IPS-11a (cell line): ENCODE measurements around the gene PDIA2.
A peak's percentile ranks its signal among the peaks of the same experiment; 100 is the strongest.
"Not testable (repeated sequence)": the region's sequence is repeated elsewhere in the genome, so short reads cannot be mapped to it uniquely, and the experiment has no call there.

Experiments
- H3K4me3 ChIP-seq: one replicate; pipeline ENCODE4 v1.5.1; 2013; ENCODE audit warnings: low read depth, low read length, control low read depth

PDIA2 gene

GRCh38 chr16:283033-283805 is at the start of gene PDIA2:
TSS of gene PDIA2 (plus strand) at chr16:283164. CDS start at chr16:283170, 6 bp downstream.
- no peak within 1 kb of the TSS for H3K4me3 ChIP-seq

GRCh38 chr16:234468-235305 is 48.3 kb upstream of the PDIA2 start, which contains the start of gene FAM234A:
TSS of gene FAM234A (plus strand) at chr16:234821. CDS start at chr16:254414, 19,593 bp downstream.
- peak within 1 kb of the TSS; percentile 79 for H3K4me3 ChIP-seq

GRCh38 chr16:239948-240277 is 43.1 kb upstream of the PDIA2 start:
- H3K4me3 ChIP-seq: no peak overlapping the region

GRCh38 chr16:240559-240958 is 42.4 kb upstream of the PDIA2 start:
- no peak overlapping the region for H3K4me3 ChIP-seq

- no peak overlapping the region for H3K4me3 ChIP-seq
Measured at GRCh38 chr16:242281-242680, 40.7 kb upstream of the PDIA2 start.

GRCh38 chr16:243348-243747 is 39.6 kb upstream of the PDIA2 start:
- H3K4me3 ChIP-seq: no peak overlapping the region

GRCh38 chr16:245105-245504 is 37.9 kb upstream of the PDIA2 start:
- no peak overlapping the region for H3K4me3 ChIP-seq

- no peak overlapping the region for H3K4me3 ChIP-seq
Measured at GRCh38 chr16:247027-247426, 35.9 kb upstream of the PDIA2 start.

GRCh38 chr16:249431-249830 is 33.5 kb upstream of the PDIA2 start:
- H3K4me3 ChIP-seq: no peak overlapping the region

- no peak overlapping the region for H3K4me3 ChIP-seq
Measured at GRCh38 chr16:252366-253337, 30.3 kb upstream of the PDIA2 start.

- no peak overlapping the region for H3K4me3 ChIP-seq
Measured at GRCh38 chr16:253833-254232, 29.1 kb upstream of the PDIA2 start.

GRCh38 chr16:254461-254860 is 28.5 kb upstream of the PDIA2 start:
- H3K4me3 ChIP-seq: no peak overlapping the region

GRCh38 chr16:255183-255582 is 27.8 kb upstream of the PDIA2 start:
- no peak overlapping the region for H3K4me3 ChIP-seq

GRCh38 chr16:258091-258490 is 24.9 kb upstream of the PDIA2 start:
- not testable (repeated sequence) for H3K4me3 ChIP-seq

GRCh38 chr16:259226-259625 is 23.7 kb upstream of the PDIA2 start:
- no peak overlapping the region for H3K4me3 ChIP-seq

GRCh38 chr16:259814-260253 is 23.1 kb upstream of the PDIA2 start:
- H3K4me3 ChIP-seq: no peak overlapping the region

GRCh38 chr16:260326-260725 is 22.6 kb upstream of the PDIA2 start:
- no peak overlapping the region for H3K4me3 ChIP-seq

GRCh38 chr16:261031-261691 is 21.8 kb upstream of the PDIA2 start:
- no peak overlapping the region for H3K4me3 ChIP-seq

GRCh38 chr16:262121-262745 is 20.7 kb upstream of the PDIA2 start:
- no peak overlapping the region for H3K4me3 ChIP-seq

GRCh38 chr16:263182-263774 is 19.7 kb upstream of the PDIA2 start:
- H3K4me3 ChIP-seq: no peak overlapping the region
